Measurements from ENCODE around the gene ARHGEF19. TPM values are rescaled to one million over a fixed set of nuclear protein-coding genes. Genes with fewer than 3 reads are reported as not detected.

Gene ARHGEF19
- total RNA-seq, 4 donors from 2014 or later = 2.6 to 10.6 (median 3.9) TPM

- TF ChIP-seq CTCF (IDR thresholded peaks at IDR 0.05) = peak in 1 of 3 donors; percentile 74
- ATAC-seq (ENCODE audit: low FRiP score) (peak; percentile 15), DNase-seq (ENCODE audit: low spot score) (peak; percentile 73)
These were observed 31.6 kb upstream of the ARHGEF19 start for GRCh38 chr1:16243936-16244649.

GRCh38 chr1:16243215-16243610, 30.8 kb upstream of the ARHGEF19 start:
- no peak for TF ChIP-seq CTCF (IDR thresholded peaks at IDR 0.05)
- DNase-seq (ENCODE audit: low spot score) (no peak), ATAC-seq (ENCODE audit: low FRiP score) (no peak)

- DNase-seq (ENCODE audit: low spot score) (peak; percentile 14), ATAC-seq (ENCODE audit: low FRiP score) (no peak)
- TF ChIP-seq CTCF (IDR thresholded peaks at IDR 0.05) = no peak
These were observed 30.2 kb upstream of the ARHGEF19 start for GRCh38 chr1:16242556-16243214.

- ATAC-seq (ENCODE audit: low FRiP score) (no peak), DNase-seq (ENCODE audit: low spot score) (no peak)
- TF ChIP-seq CTCF (IDR thresholded peaks at IDR 0.05) = no peak
These were observed 28.8 kb upstream of the ARHGEF19 start for GRCh38 chr1:16241221-16241708.

- no peak for TF ChIP-seq CTCF (IDR thresholded peaks at IDR 0.05)
- DNase-seq (ENCODE audit: low spot score) = no peak
- ATAC-seq (ENCODE audit: low FRiP score) = no peak
These were observed 27.6 kb upstream of the ARHGEF19 start for GRCh38 chr1:16239972-16240491.

GRCh38 chr1:16237343-16237830, 24.9 kb upstream of the ARHGEF19 start:
- ATAC-seq (ENCODE audit: low FRiP score) = peak; percentile 9
- TF ChIP-seq CTCF (IDR thresholded peaks at IDR 0.05) = no peak
- DNase-seq (ENCODE audit: low spot score) = no peak
